HCT116 (cell line): ENCODE measurements around the gene CENPP. TPM values are rescaled to one million over a fixed set of nuclear protein-coding genes. Genes with fewer than 3 reads are reported as not detected.

Source experiments
- ATAC-seq: fragments of 200-7000 bp; cut with Tn5 transposase; 2 replicates; pipeline ENCODE4 v1.9.1; 2020; ENCODE audit warnings: mild to moderate bottlenecking, moderate library complexity
- BruUV-seq: library from RNA; stranded (reverse); fragments of 400-500 nt; replicated peaks from 2 replicates; lab custom pipeline; 2021; lab: Mats Ljungman, UMichigan
- CTCF ChIA-PET: fragments of 300-600 bp; sonication (Branson Sonifier 250); formaldehyde crosslinking; loops from one replicate; lab custom pipeline; 2021; ENCODE audit warnings: antibody characterized with exemption; lab: Charles Lee
- POLR2A ChIA-PET: fragments of 300-600, 350-600 bp; sonication (Branson Sonifier 250); formaldehyde crosslinking; loops from one replicate; lab custom pipeline; 2021; ENCODE audit warnings: antibody characterized with exemption; lab: Charles Lee
- RAD21 ChIA-PET, 2 experiments: fragments of 300-600 bp; sonication (Branson Sonifier 250); formaldehyde crosslinking; loops; one replicate each; lab custom pipeline; 2023; ENCODE audit warnings: low total read pairs in 2 of 2; ENCODE audit not compliant: uncharacterized antibody in 2 of 2, unreplicated experiment in 2 of 2, low non-redundant PET in 1 of 2; lab: Charles Lee
- DNase-seq: peaks from one replicate; pipeline ENCODE4 v3.0.0-alpha.2; 2010; ENCODE audit warnings: low read depth, low spot score
- H2AFZ ChIP-seq: fragments of 200-600 bp; shearing (Covaris generic), sonication (generic); 2 replicates; pipeline ENCODE4 v1.6.1; 2017; ENCODE audit warnings: low read depth, mixed run types, mixed read lengths, antibody characterized with exemption, low read length; ENCODE audit not compliant: poor library complexity, severe bottlenecking
- H3K27ac ChIP-seq: 2 replicates; pipeline ENCODE4 v1.5.1; 2012; ENCODE audit warnings: low read depth, low read length
- H3K27me3 ChIP-seq: fragments of 200-600 bp; sonication (generic); 2 replicates; pipeline ENCODE4 v1.6.1; 2016; ENCODE audit warnings: mixed run types, low read length, mixed read lengths; ENCODE audit not compliant: insufficient read depth
- H3K36me3 ChIP-seq, 2 experiments: fragments of 200-500 bp in 1 of 2; fragments of 200-600 bp in 1 of 2; sonication (Bioruptor generic) in 1 of 2; sonication (generic) in 1 of 2; 2 replicates each; pipeline versions ENCODE4 v1.5.1 to v1.6.1; 2014 to 2016; ENCODE audit warnings: low read length in 2 of 2, inconsistent platforms in 1 of 2, mixed read lengths in 1 of 2, mixed run types in 1 of 2; ENCODE audit not compliant: insufficient read depth in 2 of 2, control insufficient read depth in 1 of 2
- H3K4me1 ChIP-seq, 2 experiments: fragments of 200-600 bp in 1 of 2; sonication (generic) in 1 of 2; 2 replicates each; pipeline versions ENCODE4 v1.5.1 to v1.6.1; 2012 to 2017; ENCODE audit warnings: low read length in 2 of 2, inconsistent platforms in 1 of 2, mild to moderate bottlenecking in 1 of 2, mixed read lengths in 1 of 2, mixed run types in 1 of 2, moderate library complexity in 1 of 2; ENCODE audit not compliant: insufficient read depth in 2 of 2, control insufficient read depth in 1 of 2
- H3K4me2 ChIP-seq: fragments of 200-600 bp; sonication (generic); 2 replicates; pipeline ENCODE4 v1.6.1; 2017; ENCODE audit warnings: mixed run types, low read length, mixed read lengths
- H3K4me3 ChIP-seq, 2 experiments: fragments of 200-600 bp in 1 of 2; sonication (generic) in 1 of 2; replicated peaks in 1 of 2; 2 replicates each; pipeline ENCODE4 v1.5.1; 2011 to 2016; ENCODE audit warnings: low read length in 2 of 2, control low read depth in 1 of 2, low read depth in 1 of 2, mild to moderate bottlenecking in 1 of 2, mixed read lengths in 1 of 2, mixed run types in 1 of 2
- H3K79me2 ChIP-seq: fragments of 200-600 bp; sonication (generic); 2 replicates; pipeline ENCODE4 v1.6.1; 2017; ENCODE audit warnings: mild to moderate bottlenecking, mixed run types, low read length, moderate library complexity, mixed read lengths; ENCODE audit not compliant: insufficient read depth
- H3K9ac ChIP-seq: fragments of 200-600 bp; sonication (generic); 2 replicates; pipeline ENCODE4 v1.6.1; 2016; ENCODE audit warnings: low read length, mixed read lengths
- H3K9me2 ChIP-seq: fragments of 200-600 bp; sonication (generic), shearing (Covaris generic); 2 replicates; pipeline ENCODE4 v1.6.1; 2017; ENCODE audit warnings: mixed run types, mild to moderate bottlenecking, moderate library complexity; ENCODE audit not compliant: insufficient read depth
- H3K9me3 ChIP-seq, 2 experiments: fragments of 200-500 bp in 1 of 2; fragments of 200-600 bp in 1 of 2; sonication (Bioruptor generic) in 1 of 2; sonication (generic) in 1 of 2; 2 replicates each; pipeline ENCODE4 v1.6.1; 2014 to 2017; ENCODE audit warnings: low read length in 2 of 2, mixed read lengths in 2 of 2, inconsistent platforms in 1 of 2, low read depth in 1 of 2, mild to moderate bottlenecking in 1 of 2, mixed run types in 1 of 2, moderate library complexity in 1 of 2; ENCODE audit not compliant: control insufficient read depth in 1 of 2, insufficient read depth in 1 of 2
- H4K20me1 ChIP-seq: fragments of 200-600 bp; sonication (generic), shearing (Covaris generic); 2 replicates; pipeline ENCODE4 v1.6.1; 2017; ENCODE audit warnings: mixed run types, mild to moderate bottlenecking, moderate library complexity; ENCODE audit not compliant: insufficient read depth
- CEBPB ChIP-seq: IDR thresholded peaks from 2 replicates; pipeline ENCODE4 v1.6.1; 2012; ENCODE audit warnings: low read depth
- EGR1 ChIP-seq: IDR thresholded peaks from 2 replicates; pipeline ENCODE4 v1.6.1; 2012; ENCODE audit warnings: low read depth
- ELF1 ChIP-seq: IDR thresholded peaks from 2 replicates; pipeline ENCODE4 v1.6.1; 2012; ENCODE audit warnings: low read depth, borderline replicate concordance
- EZH2phosphoT487 ChIP-seq: fragments of 200-600 bp; IDR thresholded peaks from 2 replicates; pipeline ENCODE4 v1.6.1; 2018; ENCODE audit warnings: antibody characterized with exemption, borderline replicate concordance
- FOSL1 ChIP-seq: IDR thresholded peaks from 2 replicates; pipeline ENCODE4 v1.6.1; 2012; ENCODE audit warnings: low read depth
- JUND ChIP-seq: IDR thresholded peaks from 2 replicates; pipeline ENCODE4 v1.6.1; 2012
- POLR2A ChIP-seq: IDR thresholded peaks from 2 replicates; pipeline ENCODE4 v1.7.0; 2011; ENCODE audit warnings: borderline replicate concordance; ENCODE audit not compliant: insufficient read depth, insufficient read length; ENCODE audit errors: extremely low read depth
- POLR2AphosphoS5 ChIP-seq: IDR thresholded peaks from 2 replicates; pipeline ENCODE4 v1.6.1; 2011; ENCODE audit warnings: mild to moderate bottlenecking, low read depth, low read length, moderate library complexity
- RAD21 ChIP-seq: IDR thresholded peaks from 2 replicates; pipeline ENCODE4 v1.6.1; 2012; ENCODE audit warnings: low read depth, mild to moderate bottlenecking
- SP1 ChIP-seq: IDR thresholded peaks from 2 replicates; pipeline ENCODE4 v1.6.1; 2012; ENCODE audit warnings: low read depth
- SRF ChIP-seq: IDR thresholded peaks from 2 replicates; pipeline ENCODE4 v1.6.1; 2012; ENCODE audit warnings: low read depth
- TCF7L2 ChIP-seq: IDR thresholded peaks from 2 replicates; pipeline ENCODE4 v1.7.0; 2011; ENCODE audit warnings: borderline replicate concordance, inconsistent platforms; ENCODE audit not compliant: insufficient read depth, insufficient read length; ENCODE audit errors: extremely low read depth
- YY1 ChIP-seq: IDR thresholded peaks from 2 replicates; pipeline ENCODE4 v1.6.1; 2011; ENCODE audit warnings: low read length, low read depth, moderate library complexity, mild to moderate bottlenecking; ENCODE audit not compliant: insufficient replicate concordance; ENCODE audit errors: extremely low read depth
- ZFX ChIP-seq: fragments of 450-650 bp; IDR thresholded peaks from 2 replicates; pipeline ENCODE4 v1.6.1; 2017
- ZNF274 ChIP-seq: fragments of 200-500 bp; sonication (Bioruptor generic); IDR thresholded peaks from 2 replicates; pipeline ENCODE4 v1.6.1; 2014; ENCODE audit warnings: mild to moderate bottlenecking, low read depth, low read length, inconsistent platforms
- intact Hi-C: fragments of 100-400 bp; cut with micrococcal nuclease; formaldehyde crosslinking; loops from 2 replicates; pipeline ENCODE4 v1.10.0; 2022
- total RNA-seq: library from RNA; stranded (reverse); gene quantifications from one replicate; pipeline ENCODE4 v1.2.1, GENCODE V29; 2021; ENCODE audit not compliant: unreplicated experiment

Gene CENPP
- total RNA-seq, 1 experiment from 2014 or later = 7.0 TPM

- no TSS peak for BruUV-seq
- peaks cover 26% of the 10 kb centered on the region for H3K79me2 ChIP-seq
- RAD21 ChIA-PET = no interaction called here
These were observed 28.1 kb upstream of the CENPP start for GRCh38 chr9:92297611-92298010.

DNA sequence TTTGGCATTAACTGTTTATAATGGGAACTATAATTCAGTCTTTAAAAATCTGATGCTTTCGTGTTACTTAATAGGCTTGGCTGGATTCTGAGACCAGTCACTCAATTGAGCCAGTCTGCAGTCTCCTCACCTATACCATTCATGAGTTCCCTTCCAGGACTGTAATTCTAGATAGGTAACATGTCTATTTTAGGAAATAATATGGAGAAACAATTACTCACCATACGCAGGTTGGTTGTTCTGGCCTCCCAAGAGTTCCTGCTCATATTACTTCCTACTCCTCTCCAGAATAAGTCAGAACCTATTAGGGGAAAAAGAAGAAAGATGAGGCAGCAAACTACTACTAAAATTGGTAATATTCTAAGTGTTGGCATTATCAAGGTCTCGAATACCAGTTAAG is 27.7 kb upstream of the CENPP start:
- H3K9me2 ChIP-seq = no peaks in the 10 kb centered on the region
- no peak overlapping the region for H3K4me2 ChIP-seq
- no peak overlapping the region for H3K9ac ChIP-seq
- H3K27ac ChIP-seq = no peak overlapping the region
- intact Hi-C loops = no loop called here
- H3K4me3 ChIP-seq = no peak overlapping the region
- no peak for TF ChIP-seq JUND
- TF ChIP-seq ELF1 = no peak
- no peak for TF ChIP-seq RAD21
- no peak for TF ChIP-seq EGR1
- TF ChIP-seq TCF7L2 = no peak
- no peak for TF ChIP-seq SP1
- TF ChIP-seq ZFX = no peak
- no peak for TF ChIP-seq POLR2A
- TF ChIP-seq CEBPB = no peak
- ChIA-PET POLR2A (no interaction called here), RAD21 (no interaction called here), CTCF (no interaction called here)
- BruUV-seq = no TSS peak
- DNase-seq = no peak
- H3K36me3 ChIP-seq = peaks cover 36 to 49% of the 10 kb centered on the region in 2 experiments
- no peaks in the 10 kb centered on the region for H3K9me3 ChIP-seq
- no peaks in the 10 kb centered on the region for H4K20me1 ChIP-seq
- no peak for ATAC-seq
- no peak overlapping the region for H2AFZ ChIP-seq
- no peaks in the 10 kb centered on the region for H3K27me3 ChIP-seq
- H3K4me1 ChIP-seq = peaks cover 6 to 9% of the 10 kb centered on the region in 2 experiments; a peak in 2 of 4 replicates
- peaks cover 22% of the 10 kb centered on the region for H3K79me2 ChIP-seq

More at GRCh38 chr9:92297611-92298010, 28.1 kb upstream of the CENPP start:
- Histone ChIP-seq H3K27ac (no peak overlapping the region), H3K9me3 (no peaks in the 10 kb centered on the region), H2AFZ (no peak overlapping the region), H3K4me1 (peaks cover 6 to 11% of the 10 kb centered on the region in 2 experiments; a peak in 2 of 4 replicates), H3K9me2 (no peaks in the 10 kb centered on the region), H3K4me2 (no peak overlapping the region), H3K27me3 (no peaks in the 10 kb centered on the region), H3K4me3 (no peak overlapping the region), H3K9ac (no peak overlapping the region), H4K20me1 (no peaks in the 10 kb centered on the region), H3K36me3 (peaks cover 34 to 46% of the 10 kb centered on the region in 2 experiments)
- intact Hi-C loops = no loop called here
- ChIA-PET POLR2A (no interaction called here), CTCF (no interaction called here)
- ATAC-seq = no peak
- no peak for TF ChIP-seq SRF
- TF ChIP-seq JUND = no peak
- no peak for TF ChIP-seq EZH2phosphoT487
- no peak for TF ChIP-seq FOSL1
- no peak for TF ChIP-seq YY1
- no peak for TF ChIP-seq ZNF274
- TF ChIP-seq POLR2AphosphoS5 = no peak
- no peak for DNase-seq
